IPS-18a (cell line): ENCODE data around the gene AKAP3.

Experiments
- H3K27ac ChIP-seq: one replicate; pipeline ENCODE4 v1.5.1; 2013; ENCODE audit warnings: low read length
- H3K27me3 ChIP-seq: one replicate; pipeline ENCODE4 v1.6.1; 2013; ENCODE audit warnings: mild to moderate bottlenecking, low read length; ENCODE audit not compliant: control insufficient read depth, insufficient read depth
- H3K36me3 ChIP-seq: one replicate; pipeline ENCODE4 v1.6.1; 2013; ENCODE audit warnings: low read depth, low read length; ENCODE audit not compliant: control insufficient read depth
- H3K4me1 ChIP-seq: one replicate; pipeline ENCODE4 v1.6.1; 2013; ENCODE audit warnings: low read depth, low read length; ENCODE audit not compliant: control insufficient read depth
- H3K4me3 ChIP-seq: one replicate; pipeline ENCODE4 v1.5.1; 2013; ENCODE audit warnings: low read length
- H3K9ac ChIP-seq: one replicate; pipeline ENCODE4 v1.6.1; 2013; ENCODE audit warnings: mild to moderate bottlenecking, low read length, moderate library complexity
- H3K9me3 ChIP-seq: one replicate; pipeline ENCODE4 v1.6.1; 2013; ENCODE audit warnings: low read depth, low read length; ENCODE audit not compliant: control insufficient read depth

AKAP3 gene

DNA sequence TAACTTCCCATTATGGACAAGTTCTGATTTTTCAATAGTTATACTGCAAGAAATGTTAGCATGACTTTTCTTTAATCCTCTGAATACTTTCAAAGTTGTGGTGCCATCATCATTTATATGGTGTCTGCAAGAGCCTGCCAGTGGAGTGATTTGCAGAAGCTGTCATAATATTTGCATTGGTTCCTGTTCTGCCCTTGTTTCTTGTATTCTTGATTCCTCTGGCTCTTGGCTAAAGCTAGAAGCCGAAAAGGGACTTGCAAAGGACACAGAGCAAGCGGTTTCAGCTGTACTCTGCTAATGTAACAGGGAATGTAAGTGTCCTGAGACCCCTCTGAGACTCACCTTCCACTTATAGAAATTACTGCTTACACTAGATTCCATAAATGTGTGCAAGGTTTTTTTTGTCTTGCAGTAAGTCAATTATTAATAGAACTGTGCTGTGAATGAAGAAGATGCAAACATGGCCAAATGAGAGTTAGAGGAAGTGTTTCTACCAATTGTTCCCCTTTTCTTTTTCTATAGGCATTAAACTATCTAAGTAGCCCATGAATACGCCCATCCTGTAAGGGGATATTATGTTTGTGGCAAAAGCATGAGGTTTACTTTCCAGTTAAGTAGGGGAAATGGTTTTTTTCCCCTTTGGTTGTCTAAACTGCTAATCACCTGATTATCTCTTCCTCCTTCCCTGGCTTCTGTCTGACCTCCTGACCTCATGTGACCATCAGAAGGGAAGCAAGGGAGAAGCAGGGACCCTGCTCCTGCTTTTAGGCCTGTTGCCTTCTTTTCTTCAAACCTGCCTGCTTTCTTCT is 81.6 kb downstream of the AKAP3 start:
- Histone ChIP-seq H3K36me3 (no peaks in the 10 kb centered on the region), H3K9me3 (no peaks in the 10 kb centered on the region), H3K4me1 (no peaks in the 10 kb centered on the region), H3K4me3 (no peak overlapping the region), H3K27ac (no peak overlapping the region), H3K9ac (no peak overlapping the region), H3K27me3 (peaks cover 17% of the 10 kb centered on the region)

DNA sequence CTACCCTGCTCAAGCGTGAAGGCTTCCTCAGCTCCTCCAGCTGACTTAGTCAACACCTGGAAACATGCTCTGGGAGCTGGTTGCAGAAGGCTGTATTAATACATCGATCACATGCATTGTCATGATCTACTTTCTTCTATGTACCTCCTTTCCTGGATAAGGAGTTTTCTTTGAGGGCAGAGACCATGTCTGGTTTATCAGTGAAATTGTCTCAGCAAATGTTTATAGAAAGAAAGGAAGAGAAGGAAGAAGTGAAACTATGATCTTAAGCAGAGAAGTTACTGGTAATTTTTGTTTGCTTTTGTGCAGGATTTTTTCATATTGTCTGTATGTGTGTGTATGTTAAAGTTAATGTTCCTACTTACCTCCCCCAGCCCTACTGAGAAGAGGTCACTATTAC is 82.4 kb downstream of the AKAP3 start:
- Histone ChIP-seq H3K36me3 (no peaks in the 10 kb centered on the region), H3K27me3 (peaks cover 19% of the 10 kb centered on the region), H3K4me3 (no peak overlapping the region), H3K9ac (no peak overlapping the region), H3K27ac (no peak overlapping the region), H3K9me3 (no peaks in the 10 kb centered on the region), H3K4me1 (no peaks in the 10 kb centered on the region)
